MM.1S (cell line): ENCODE data around the gene OR10H3.

ENCODE experiments used
- CTCF ChIP-seq: fragments of 300-600 bp; sonication (generic); IDR thresholded peaks from 2 replicates; pipeline ENCODE4 v1.5.1; 2016; ENCODE audit warnings: antibody characterized with exemption, low read length, mixed read lengths
- EZH2 ChIP-seq: fragments of 300-600 bp; sonication (generic); optimal IDR thresholded peaks from 2 replicates; pipeline ENCODE3; 2017; ENCODE audit warnings: low read depth, mild to moderate bottlenecking, antibody characterized with exemption, low read length, mixed read lengths
- EZH2phosphoT487 ChIP-seq: fragments of 300-600 bp; sonication (generic); IDR thresholded peaks from 2 replicates; pipeline ENCODE4 v1.6.1; 2018; ENCODE audit warnings: antibody characterized with exemption, low read length

GRCh38 chr19:15781661-15782060 is 43.9 kb downstream of the OR10H3 start:
- TF ChIP-seq CTCF (no peak), EZH2 (no peak), EZH2phosphoT487 (no peak)
